ENCODE measurements around the gene XPC.
"Not testable (repeated sequence)": the region's sequence is repeated elsewhere in the genome, so short reads cannot be mapped to it uniquely, and the experiment has no call there.

The XPC gene

DNA sequence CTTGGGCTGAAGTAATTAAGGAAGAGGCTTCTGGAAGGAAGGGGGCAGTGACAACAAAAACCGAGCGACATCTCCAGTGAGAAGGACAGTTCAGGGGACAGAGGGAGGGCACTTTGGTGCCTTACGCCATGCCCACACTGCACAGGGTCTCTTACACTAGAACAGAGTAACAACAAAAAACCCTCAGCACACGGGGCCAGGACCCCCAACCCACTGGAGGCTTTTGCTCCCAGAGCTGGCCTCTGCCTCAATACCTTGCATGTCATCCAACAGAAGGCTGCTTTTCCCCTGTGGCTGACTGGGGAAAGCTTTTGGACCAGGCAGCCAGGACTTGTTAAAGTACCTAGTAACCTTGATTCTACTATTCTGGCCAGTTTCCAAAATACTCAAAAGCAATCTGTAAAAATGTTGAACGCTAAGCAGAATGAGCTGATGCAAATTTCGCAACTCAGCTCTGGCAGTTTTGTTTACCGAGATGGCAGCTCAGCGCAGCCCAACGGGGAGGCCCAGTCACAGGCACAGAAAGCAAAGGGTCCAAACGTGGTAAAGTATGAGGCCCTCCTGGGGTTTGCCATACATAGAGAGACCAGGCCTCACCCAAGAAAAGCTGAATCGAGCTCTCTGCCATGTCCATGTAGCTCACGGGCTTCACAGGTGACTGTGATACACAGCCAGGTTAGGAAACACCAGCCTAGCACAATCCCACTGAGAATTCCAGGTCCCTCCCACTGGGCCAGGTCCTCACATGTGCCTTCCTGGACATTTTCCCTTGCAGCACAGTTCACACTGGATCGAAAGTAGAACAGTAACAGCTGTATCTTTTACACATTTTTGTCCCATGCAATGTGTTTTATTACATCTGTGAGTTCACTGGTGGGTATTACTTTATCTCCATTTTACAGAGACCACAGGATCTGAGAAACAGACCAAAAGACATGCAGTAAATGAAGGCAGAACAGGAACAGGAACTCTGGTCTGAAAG, 59.7 kb downstream of the XPC start:
- DNase-seq (ENCODE audit: low read depth) = no peak

DNA sequence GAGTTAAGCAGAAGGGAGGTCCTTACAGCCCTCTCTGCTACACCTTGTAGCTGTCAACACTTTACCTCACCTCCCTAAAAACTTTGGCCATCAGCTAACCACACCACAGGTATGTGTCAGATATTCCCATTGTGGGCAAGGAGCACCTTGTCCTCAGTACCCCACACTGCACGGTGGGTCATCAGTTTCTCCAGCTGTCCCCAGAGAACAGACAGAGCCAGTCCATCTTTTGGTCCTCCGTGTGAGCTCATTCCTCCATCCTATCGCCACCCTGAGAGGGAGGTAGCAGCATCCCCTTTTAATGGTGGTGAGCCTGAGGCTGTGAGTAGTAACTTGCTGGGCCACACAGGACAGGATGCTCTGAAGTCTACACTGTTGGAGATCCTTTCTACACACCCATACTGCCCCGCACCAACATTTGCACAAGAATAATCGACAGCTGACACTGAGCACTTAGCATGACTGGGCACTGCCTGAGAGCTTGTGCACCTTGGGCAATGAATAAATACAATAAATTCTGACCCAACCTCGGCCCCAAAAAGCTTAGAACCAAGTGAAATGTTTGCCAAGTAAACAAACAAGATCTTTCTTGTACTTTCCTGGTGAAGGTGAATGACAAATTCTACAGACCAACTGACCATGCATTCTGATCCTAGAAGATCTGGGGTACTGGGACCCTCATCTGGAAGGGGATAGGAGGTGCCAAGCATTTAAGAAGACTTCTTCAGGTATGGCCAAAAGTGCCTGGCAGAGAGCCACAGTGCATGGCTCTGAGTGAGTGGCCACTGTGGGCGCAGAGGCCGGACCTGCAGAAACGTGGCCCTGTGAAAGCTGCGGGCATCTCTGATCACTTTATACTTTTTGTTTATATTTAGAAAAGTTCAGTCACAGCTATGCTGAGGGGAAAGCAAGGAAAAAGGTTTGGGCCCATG, 60.7 kb downstream of the XPC start:
- no peak for DNase-seq (ENCODE audit: low read depth)

DNA sequence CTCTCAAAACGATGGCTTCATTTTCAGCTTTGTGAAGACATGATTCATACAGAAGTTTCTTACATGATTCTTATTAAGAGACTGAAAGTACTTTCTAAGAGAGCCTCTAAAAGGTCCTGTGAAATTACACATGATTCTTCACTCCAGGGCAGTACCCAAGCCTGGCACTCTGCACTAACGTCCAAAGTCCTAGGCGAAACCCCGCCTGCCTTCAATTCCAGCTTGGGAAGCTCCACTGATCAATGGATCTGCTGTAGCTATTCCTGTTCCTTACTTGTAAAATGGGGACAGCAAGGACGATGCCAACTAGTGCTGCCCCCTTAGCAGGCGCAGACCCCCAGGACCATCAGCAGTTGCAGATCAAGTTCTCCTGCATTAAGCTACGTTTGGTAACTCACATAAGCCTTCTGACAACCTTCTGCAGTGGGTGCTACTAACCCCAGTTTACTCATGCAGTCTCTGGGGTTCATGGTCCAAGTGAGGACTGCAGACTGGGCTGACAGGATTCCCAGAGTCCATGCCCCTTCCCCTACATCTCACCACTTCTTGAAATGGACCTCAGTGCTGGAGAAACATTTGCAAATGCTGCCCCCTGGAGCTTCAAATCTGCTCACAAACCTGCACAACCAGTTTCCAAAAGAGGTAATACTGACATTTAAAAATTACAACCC, 64.3 kb downstream of the XPC start:
- no peak for DNase-seq (ENCODE audit: low read depth)

DNA sequence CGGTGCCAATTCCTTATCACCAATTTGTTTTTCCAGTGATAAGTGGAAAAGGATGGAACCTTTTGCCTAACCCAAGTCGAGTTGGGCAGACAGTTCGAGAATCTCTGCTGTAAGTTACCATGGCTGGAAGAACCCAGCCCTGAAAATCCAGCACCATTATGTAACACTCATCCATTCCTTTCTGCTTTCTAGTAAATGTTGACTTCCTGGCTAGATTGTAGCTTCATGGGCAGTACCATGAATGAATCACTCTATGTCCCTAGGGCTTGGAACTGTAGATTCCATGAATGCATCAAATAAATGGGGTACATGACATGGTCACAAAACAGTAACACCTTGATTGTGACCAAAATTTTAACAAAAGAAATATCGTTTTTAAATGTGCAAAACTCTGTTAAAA, 67.7 kb downstream of the XPC start:
- no peak for DNase-seq (ENCODE audit: low read depth)

DNA sequence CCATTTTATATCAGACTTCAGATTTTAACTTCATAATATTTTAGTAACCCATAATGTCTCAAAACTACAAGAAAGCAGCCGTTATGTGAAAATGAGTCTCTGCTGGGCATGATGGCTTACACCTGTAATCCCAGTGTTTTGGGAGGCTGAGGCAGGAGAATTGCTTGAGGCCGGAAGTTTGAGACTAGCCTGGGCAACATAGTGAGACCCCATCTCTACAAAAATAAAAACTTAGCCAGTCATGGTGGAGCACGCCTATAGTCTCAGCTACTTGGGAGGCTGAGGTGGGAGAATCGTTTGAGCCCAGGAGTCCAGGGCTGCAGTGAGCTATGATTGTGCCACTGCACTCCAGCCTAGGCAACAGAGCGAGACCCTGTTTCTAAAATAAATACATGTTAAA, 68.6 kb downstream of the XPC start:
- DNase-seq (ENCODE audit: low read depth) = not testable (repeated sequence)

DNA sequence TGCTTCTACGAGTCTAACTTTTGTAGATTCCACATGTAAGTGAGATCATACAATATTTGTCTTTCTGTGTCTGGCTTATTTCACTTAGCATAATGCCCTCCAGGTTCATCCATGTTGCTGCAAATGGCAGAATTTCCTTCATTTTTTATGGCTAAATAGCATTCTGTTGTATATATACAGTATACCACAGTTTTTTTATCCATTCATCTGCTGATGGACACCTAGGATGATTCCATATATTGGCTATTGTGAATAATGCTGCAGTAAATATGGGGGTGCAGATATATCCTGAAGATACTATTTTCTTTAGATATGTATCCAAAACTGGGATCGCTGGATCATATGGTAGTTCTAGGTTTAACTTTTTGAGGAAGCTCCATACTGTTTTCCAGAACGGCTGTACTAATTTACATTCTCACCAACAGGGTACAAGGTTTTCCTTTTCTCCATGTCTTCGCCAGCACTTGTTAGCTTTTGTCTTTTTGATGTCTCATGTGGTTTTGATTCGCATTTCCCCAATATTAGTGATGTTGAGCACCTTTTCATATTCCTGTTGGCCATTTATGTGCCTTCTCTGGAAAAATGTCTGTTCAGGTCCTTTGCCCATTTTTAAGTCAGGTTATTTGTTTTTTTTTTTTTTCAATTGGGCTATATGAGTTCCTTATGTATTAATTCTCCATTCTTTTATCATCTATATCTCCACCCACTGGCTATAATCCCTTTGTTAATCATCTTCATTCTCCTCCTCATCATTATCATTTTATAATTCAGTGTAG, 80.6 kb downstream of the XPC start:
- no peak for DNase-seq (ENCODE audit: low read depth)

DNA sequence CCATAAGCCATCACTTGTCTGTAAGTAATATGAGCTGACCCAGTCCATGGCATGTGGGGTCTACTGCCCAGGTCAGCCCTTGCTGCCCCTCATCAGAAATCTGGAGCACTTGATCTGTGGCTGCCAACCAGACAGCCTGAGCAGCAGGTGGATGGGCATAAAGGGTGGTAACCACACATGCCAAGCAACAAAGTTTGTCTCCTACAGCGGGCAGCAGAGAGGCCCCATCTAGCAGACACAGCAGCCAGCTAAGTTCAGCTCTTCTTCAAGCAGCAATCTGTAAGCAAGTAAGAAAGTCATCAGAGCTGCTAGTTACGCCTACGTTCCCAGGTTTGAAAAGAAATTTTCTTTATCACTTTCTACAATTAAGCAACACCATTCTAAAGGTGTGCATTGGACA, 81.7 kb downstream of the XPC start:
- DNase-seq (ENCODE audit: low read depth) = no peak

All from HS-5 (cell line).